Keratinocyte (primary cell): Measurements from ENCODE around the gene PTPRN2.

ENCODE experiments used
- CTCF ChIP-seq, 3 experiments: IDR thresholded peaks in 1 of 3; conservative IDR thresholded peaks in 1 of 3; optimal IDR thresholded peaks in 1 of 3; 2 replicates in 2 of 3; 3 replicates in 1 of 3; pipeline versions ENCODE3 to v1.5.1; 2011; ENCODE audit warnings: low read length in 3 of 3, mild to moderate bottlenecking in 3 of 3, moderate library complexity in 2 of 3, control low read depth in 1 of 3, inconsistent platforms in 1 of 3; ENCODE audit not compliant: insufficient read depth in 2 of 3; ENCODE audit errors: extremely low read depth in 1 of 3
- EZH2 ChIP-seq: IDR thresholded peaks from one replicate; pipeline ENCODE4 v1.6.1; 2012; ENCODE audit warnings: inconsistent platforms, mild to moderate bottlenecking, low read length, moderate library complexity

GRCh38 chr7:158311791-158312190 is 275.8 kb downstream of the PTPRN2 start:
- no peak for TF ChIP-seq EZH2
- no peak for TF ChIP-seq CTCF (optimal IDR thresholded peaks at IDR 0.05 in 1 of 3, IDR thresholded peaks at IDR 0.05 in 1 of 3, conservative IDR thresholded peaks at IDR 0.05 in 1 of 3; ENCODE audit: extremely low read depth in 1 of 3, insufficient read depth in 2 of 3, low read length in 3 of 3)
